ENCODE measurements around the gene CH25H. TPM values are rescaled to one million over a fixed set of nuclear protein-coding genes. Genes with fewer than 3 reads are reported as not detected.
"Not testable (repeated sequence)": the region's sequence is repeated elsewhere in the genome, so short reads cannot be mapped to it uniquely, and the experiment has no call there.

Gene CH25H
- total RNA-seq, 1 donor from 2014 or later = not detected

DNA sequence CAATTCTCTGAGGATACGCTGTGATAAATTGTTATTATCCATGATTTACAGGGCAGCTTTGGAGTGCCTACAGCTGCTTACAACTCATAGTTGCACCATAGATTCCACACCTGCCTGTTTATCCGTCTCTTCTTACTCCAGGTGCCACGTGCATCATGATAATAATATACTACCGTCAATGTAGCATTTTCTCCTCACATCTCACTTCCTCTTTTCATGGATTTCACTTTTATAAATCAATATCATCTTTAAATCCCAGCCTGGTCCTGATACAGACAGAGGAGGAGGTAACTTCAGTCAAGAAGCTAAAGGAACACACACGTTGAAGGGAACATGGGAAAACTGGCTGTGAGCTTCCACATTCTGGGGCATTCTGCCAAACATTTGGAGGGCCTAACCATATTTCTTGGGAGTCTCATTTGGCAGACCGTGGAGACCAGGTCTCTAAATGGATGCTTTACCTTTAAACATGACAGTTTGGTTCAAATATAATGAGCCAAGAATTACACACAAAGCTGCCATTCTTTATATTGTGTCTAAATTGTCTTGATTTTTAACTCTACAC is 2.4 kb downstream of the CH25H start:
- H3K36me3 Mint-ChIP-seq (ENCODE audit: low read depth) = no peaks in the 10 kb centered on the region
- no peaks in the 10 kb centered on the region for H3K9me3 Mint-ChIP-seq (ENCODE audit: low read depth)
- H3K27me3 Mint-ChIP-seq (ENCODE audit: low read depth) = peaks cover 23% of the 10 kb centered on the region
- DNase-seq (ENCODE audit: low spot score) = no peak
- no peak overlapping the region for H3K27ac Mint-ChIP-seq (ENCODE audit: unreplicated experiment)
- TF ChIP-seq, protein P1, sequence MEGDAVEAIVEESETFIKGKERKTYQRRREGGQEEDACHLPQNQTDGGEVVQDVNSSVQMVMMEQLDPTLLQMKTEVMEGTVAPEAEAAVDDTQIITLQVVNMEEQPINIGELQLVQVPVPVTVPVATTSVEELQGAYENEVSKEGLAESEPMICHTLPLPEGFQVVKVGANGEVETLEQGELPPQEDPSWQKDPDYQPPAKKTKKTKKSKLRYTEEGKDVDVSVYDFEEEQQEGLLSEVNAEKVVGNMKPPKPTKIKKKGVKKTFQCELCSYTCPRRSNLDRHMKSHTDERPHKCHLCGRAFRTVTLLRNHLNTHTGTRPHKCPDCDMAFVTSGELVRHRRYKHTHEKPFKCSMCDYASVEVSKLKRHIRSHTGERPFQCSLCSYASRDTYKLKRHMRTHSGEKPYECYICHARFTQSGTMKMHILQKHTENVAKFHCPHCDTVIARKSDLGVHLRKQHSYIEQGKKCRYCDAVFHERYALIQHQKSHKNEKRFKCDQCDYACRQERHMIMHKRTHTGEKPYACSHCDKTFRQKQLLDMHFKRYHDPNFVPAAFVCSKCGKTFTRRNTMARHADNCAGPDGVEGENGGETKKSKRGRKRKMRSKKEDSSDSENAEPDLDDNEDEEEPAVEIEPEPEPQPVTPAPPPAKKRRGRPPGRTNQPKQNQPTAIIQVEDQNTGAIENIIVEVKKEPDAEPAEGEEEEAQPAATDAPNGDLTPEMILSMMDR (IDR thresholded peaks at IDR 0.05) = no peak
- H3K4me1 Mint-ChIP-seq (ENCODE audit: low read depth) = peaks cover 22% of the 10 kb centered on the region
- no peak overlapping the region for H3K4me3 Mint-ChIP-seq (ENCODE audit: unreplicated experiment)

DNA sequence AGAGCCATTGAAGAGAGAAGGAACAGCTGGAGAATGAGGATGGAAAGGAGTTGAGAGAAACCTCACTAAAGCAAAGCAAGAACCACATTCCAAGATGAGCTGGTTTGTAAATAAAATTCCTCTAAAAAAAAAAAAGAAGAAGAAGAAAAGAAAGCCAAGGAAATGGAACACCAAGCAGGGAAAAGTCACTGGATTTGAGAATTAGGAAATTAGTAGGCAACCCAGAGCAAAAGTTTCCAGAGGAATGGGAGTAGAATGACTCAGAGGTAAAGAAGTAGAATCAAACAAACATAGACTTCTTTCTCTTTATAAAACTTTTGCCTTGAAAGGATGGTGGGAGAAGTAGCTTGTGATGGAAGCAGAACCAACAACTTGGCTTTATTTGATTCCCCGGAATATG is 3.9 kb downstream of the CH25H start:
- DNase-seq (ENCODE audit: low spot score) = no peak
- H3K36me3 Mint-ChIP-seq (ENCODE audit: low read depth) = no peaks in the 10 kb centered on the region
- H3K27me3 Mint-ChIP-seq (ENCODE audit: low read depth) = peaks cover 20% of the 10 kb centered on the region
- no peak overlapping the region for H3K4me3 Mint-ChIP-seq (ENCODE audit: unreplicated experiment)
- H3K9me3 Mint-ChIP-seq (ENCODE audit: low read depth) = no peaks in the 10 kb centered on the region
- H3K27ac Mint-ChIP-seq (ENCODE audit: unreplicated experiment) = no peak overlapping the region
- TF ChIP-seq, protein P1 (IDR thresholded peaks at IDR 0.05) = no peak
- peaks cover 22% of the 10 kb centered on the region for H3K4me1 Mint-ChIP-seq (ENCODE audit: low read depth)

DNA sequence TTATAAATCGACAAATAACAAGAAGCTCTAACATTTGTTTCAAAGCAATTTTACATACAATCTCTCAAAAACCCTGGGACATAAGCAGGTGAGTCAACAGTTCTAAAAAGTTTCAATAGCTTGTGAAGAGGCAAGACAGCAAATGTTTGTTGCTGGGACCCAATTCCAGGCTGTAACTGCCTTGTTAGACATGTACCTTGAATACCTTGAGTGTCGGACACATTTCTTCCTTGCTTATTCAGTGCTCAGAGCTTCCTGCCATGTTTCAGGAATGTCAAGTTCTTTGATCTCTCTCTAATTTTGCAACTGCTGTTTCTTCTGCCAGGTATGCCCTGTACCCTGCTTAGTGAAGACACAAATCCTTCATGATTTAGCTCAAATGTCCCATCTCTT is 5.1 kb downstream of the CH25H start:
- Mint-ChIP-seq H3K27me3 (ENCODE audit: low read depth) (peaks cover 19% of the 10 kb centered on the region), H3K4me1 (ENCODE audit: low read depth) (peaks cover 15% of the 10 kb centered on the region), H3K4me3 (ENCODE audit: unreplicated experiment) (no peak overlapping the region), H3K27ac (ENCODE audit: unreplicated experiment) (no peak overlapping the region), H3K9me3 (ENCODE audit: low read depth) (no peaks in the 10 kb centered on the region), H3K36me3 (ENCODE audit: low read depth) (no peaks in the 10 kb centered on the region)
- DNase-seq (ENCODE audit: low spot score) = no peak
- TF ChIP-seq, protein P1 (IDR thresholded peaks at IDR 0.05) = no peak

DNA sequence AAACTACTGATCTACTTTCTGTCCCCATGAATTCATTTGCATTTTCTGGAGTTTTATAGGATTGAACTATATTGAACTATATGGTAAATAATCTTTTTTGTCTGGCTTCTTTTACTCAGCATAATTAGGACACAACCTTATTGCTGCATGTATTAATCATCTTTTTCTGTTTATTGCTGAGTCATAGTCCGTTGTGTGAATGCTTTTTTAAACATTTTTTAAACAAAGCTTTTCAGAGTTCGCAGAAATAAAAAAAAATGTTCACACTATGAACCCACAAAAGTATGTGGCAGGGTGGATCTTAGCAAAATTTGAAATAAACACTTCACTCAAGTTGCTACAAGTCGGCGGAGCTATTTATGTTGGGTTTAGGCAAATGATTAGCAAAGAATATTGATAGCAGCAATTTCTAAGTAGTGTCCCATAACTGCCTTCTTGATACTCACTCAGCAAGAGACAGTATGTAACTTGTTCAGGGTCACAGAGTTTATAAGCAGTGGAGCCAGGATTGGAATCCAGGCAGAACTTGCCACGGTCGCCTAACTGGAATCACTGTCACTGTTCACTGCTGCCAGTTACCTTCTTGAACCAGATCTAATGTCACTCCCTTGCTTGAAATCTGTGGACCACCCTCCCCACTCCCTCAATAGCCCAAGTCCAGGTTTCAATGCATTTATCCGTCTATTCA is 5.6 kb downstream of the CH25H start:
- TF ChIP-seq, protein P1 (IDR thresholded peaks at IDR 0.05) = no peak
- peaks cover 10% of the 10 kb centered on the region for H3K4me1 Mint-ChIP-seq (ENCODE audit: low read depth)
- no peak overlapping the region for H3K4me3 Mint-ChIP-seq (ENCODE audit: unreplicated experiment)
- peaks cover 14% of the 10 kb centered on the region for H3K27me3 Mint-ChIP-seq (ENCODE audit: low read depth)
- no peaks in the 10 kb centered on the region for H3K36me3 Mint-ChIP-seq (ENCODE audit: low read depth)
- DNase-seq (ENCODE audit: low spot score) = no peak
- no peak overlapping the region for H3K27ac Mint-ChIP-seq (ENCODE audit: unreplicated experiment)
- H3K9me3 Mint-ChIP-seq (ENCODE audit: low read depth) = no peaks in the 10 kb centered on the region

DNA sequence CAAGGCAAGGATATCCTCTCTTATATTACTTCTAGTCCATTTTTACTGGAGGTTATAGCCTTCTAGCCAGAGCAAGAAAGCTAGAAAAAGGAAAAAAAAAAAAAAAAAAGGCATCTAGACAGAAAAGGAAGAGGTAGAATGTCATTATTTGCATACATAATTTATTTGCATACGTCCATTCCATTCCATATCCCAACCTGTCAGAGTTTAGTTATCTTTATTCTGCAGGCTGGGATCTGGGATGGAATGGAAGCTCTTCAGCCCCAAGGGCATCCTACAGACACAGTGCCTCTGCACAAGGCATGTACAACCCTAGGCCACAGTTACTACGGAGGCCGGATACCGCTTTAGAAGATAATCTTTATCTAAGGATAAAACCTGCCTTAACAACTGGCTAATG is 9.6 kb downstream of the CH25H start:
- H3K36me3 Mint-ChIP-seq (ENCODE audit: low read depth) = no peaks in the 10 kb centered on the region
- peaks cover 21% of the 10 kb centered on the region for H3K27me3 Mint-ChIP-seq (ENCODE audit: low read depth)
- TF ChIP-seq, protein P1 (IDR thresholded peaks at IDR 0.05) = no peak
- H3K9me3 Mint-ChIP-seq (ENCODE audit: low read depth) = no peaks in the 10 kb centered on the region
- DNase-seq (ENCODE audit: low spot score) = no peak
- no peak overlapping the region for H3K27ac Mint-ChIP-seq (ENCODE audit: unreplicated experiment)
- no peak overlapping the region for H3K4me3 Mint-ChIP-seq (ENCODE audit: unreplicated experiment)
- H3K4me1 Mint-ChIP-seq (ENCODE audit: low read depth) = no peaks in the 10 kb centered on the region

DNA sequence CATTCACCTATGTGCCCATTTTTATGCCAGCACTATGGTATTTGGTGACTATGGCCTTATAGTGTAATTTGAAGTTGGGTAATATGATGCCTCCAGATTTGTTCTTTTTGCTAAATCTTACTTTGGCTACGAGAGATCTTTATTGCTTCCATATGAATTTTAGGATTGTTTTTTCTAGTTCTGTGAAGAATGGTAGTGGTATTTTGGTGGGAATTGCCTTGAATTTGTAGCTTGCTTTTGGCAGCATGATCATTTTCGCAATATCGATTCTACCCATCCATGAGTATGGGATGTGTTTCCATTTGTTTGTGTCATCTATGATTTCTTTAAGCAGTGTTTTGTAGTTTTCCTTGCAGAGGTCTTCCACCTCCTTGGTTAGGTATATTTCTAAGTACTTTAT is 15.8 kb downstream of the CH25H start:
- peaks cover 39% of the 10 kb centered on the region for H3K27me3 Mint-ChIP-seq (ENCODE audit: low read depth)
- not testable (repeated sequence) for H3K9me3 Mint-ChIP-seq (ENCODE audit: low read depth); H3K36me3 Mint-ChIP-seq (ENCODE audit: low read depth); DNase-seq (ENCODE audit: low spot score); H3K4me3 Mint-ChIP-seq (ENCODE audit: unreplicated experiment); H3K4me1 Mint-ChIP-seq (ENCODE audit: low read depth); H3K27ac Mint-ChIP-seq (ENCODE audit: unreplicated experiment)
